OCI-LY1 (cell line): Measurements from ENCODE around the gene TLK2.

Source experiments
- EZH2 ChIP-seq: fragments of 200-600 bp; sonication (generic), shearing (Covaris generic); IDR thresholded peaks from 2 replicates; pipeline ENCODE4 v1.8.0; 2017; ENCODE audit warnings: borderline replicate concordance, mixed run types, mild to moderate bottlenecking, antibody characterized with exemption, low read length, moderate library complexity, mixed read lengths
- TF ChIP-seq, protein P1 (sequence below): fragments of 200-600 bp; sonication (generic), shearing (Covaris generic); IDR thresholded peaks from 2 replicates; pipeline ENCODE4 v1.5.1; 2017; ENCODE audit warnings: mild to moderate bottlenecking, antibody characterized with exemption, low read length, moderate library complexity, mixed read lengths

GRCh38 chr17:62656446-62656845 is 177.8 kb downstream of the TLK2 start:
- TF ChIP-seq, protein P1, sequence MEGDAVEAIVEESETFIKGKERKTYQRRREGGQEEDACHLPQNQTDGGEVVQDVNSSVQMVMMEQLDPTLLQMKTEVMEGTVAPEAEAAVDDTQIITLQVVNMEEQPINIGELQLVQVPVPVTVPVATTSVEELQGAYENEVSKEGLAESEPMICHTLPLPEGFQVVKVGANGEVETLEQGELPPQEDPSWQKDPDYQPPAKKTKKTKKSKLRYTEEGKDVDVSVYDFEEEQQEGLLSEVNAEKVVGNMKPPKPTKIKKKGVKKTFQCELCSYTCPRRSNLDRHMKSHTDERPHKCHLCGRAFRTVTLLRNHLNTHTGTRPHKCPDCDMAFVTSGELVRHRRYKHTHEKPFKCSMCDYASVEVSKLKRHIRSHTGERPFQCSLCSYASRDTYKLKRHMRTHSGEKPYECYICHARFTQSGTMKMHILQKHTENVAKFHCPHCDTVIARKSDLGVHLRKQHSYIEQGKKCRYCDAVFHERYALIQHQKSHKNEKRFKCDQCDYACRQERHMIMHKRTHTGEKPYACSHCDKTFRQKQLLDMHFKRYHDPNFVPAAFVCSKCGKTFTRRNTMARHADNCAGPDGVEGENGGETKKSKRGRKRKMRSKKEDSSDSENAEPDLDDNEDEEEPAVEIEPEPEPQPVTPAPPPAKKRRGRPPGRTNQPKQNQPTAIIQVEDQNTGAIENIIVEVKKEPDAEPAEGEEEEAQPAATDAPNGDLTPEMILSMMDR, result no peak
- TF ChIP-seq EZH2, result no peak
